ENCODE results near the gene CYP26C1.

GRCh38 chr10:93074147-93074596, 13.6 kb downstream of the CYP26C1 start:
- TF ChIP-seq POLR2AphosphoS5 (IDR thresholded peaks at IDR 0.05; ENCODE audit: low read depth, low read length) (no peak), POLR2A (IDR thresholded peaks at IDR 0.05; ENCODE audit: low read depth, low read length) (no peak)
